Transverse colon (tissue), 4 donors: ENCODE measurements around the gene TMEM38A. TPM values are rescaled to one million over a fixed set of nuclear protein-coding genes. Genes with fewer than 3 reads are reported as not detected.
"Not testable (repeated sequence)": the region's sequence is repeated elsewhere in the genome, so short reads cannot be mapped to it uniquely, and the experiment has no call there.

Experiments
- DNase-seq: peaks from one replicate; pipeline ENCODE4 v3.0.0-alpha.2; 2019
- H3K27ac ChIP-seq, 4 donors: fragments of 200-600 bp; sonication (generic); 2 replicates each; pipeline ENCODE4 v1.5.1; 2016 to 2018; ENCODE audit warnings: inconsistent platforms in 4 of 4
- H3K27me3 ChIP-seq: fragments of 200-600 bp; sonication (generic); 2 replicates; pipeline ENCODE4 v1.5.1; 2017; ENCODE audit warnings: inconsistent platforms
- H3K36me3 ChIP-seq, 4 donors: fragments of 200-600 bp; sonication (generic); 2 replicates each; pipeline ENCODE4 v1.5.1; 2017 to 2019; ENCODE audit warnings: inconsistent platforms in 4 of 4
- H3K4me1 ChIP-seq, 4 donors: fragments of 200-600 bp; sonication (generic); 2 replicates each; pipeline ENCODE4 v1.5.1; 2017 to 2020; ENCODE audit warnings: inconsistent platforms in 4 of 4
- H3K4me3 ChIP-seq, 4 donors: fragments of 200-600 bp; sonication (generic); 1 replicate in 1 of 4; 2 replicates in 3 of 4; pipeline versions ENCODE4 v1.5.1 to v1.6.1; 2017 to 2019; ENCODE audit warnings: inconsistent platforms in 4 of 4
- H3K9me3 ChIP-seq, 2 donors: fragments of 200-600 bp; sonication (generic); 2 replicates each; pipeline ENCODE4 v1.5.1; 2017 to 2019; ENCODE audit warnings: inconsistent platforms in 2 of 2
- CTCF ChIP-seq, 5 experiments: fragments of 200-600 bp in 3 of 5; fragments of 450-650 bp in 2 of 5; sonication (generic) in 3 of 5; IDR thresholded peaks; 1 replicate in 2 of 5; 2 replicates in 3 of 5; pipeline ENCODE4 v1.5.1; 2016 to 2017; ENCODE audit warnings: antibody characterized with exemption in 5 of 5, inconsistent platforms in 3 of 5, mild to moderate bottlenecking in 2 of 5, moderate library complexity in 1 of 5
- EP300 ChIP-seq: sonication (generic); formaldehyde crosslinking; IDR thresholded peaks from one replicate; pipeline ENCODE4 v1.6.1; 2017; ENCODE audit warnings: antibody characterized with exemption, low read depth
- POLR2A ChIP-seq: fragments of 450-650 bp; IDR thresholded peaks from one replicate; pipeline ENCODE4 v1.6.1; 2016; ENCODE audit warnings: antibody characterized with exemption, mild to moderate bottlenecking, moderate library complexity
- POLR2AphosphoS5 ChIP-seq, 3 donors: sonication (generic); formaldehyde crosslinking; IDR thresholded peaks; one replicate each; pipeline ENCODE4 v1.6.1; 2016; ENCODE audit warnings: antibody characterized with exemption in 3 of 3
- WGBS, 2 donors: methylation state at CpG; one replicate each; pipeline ENCODE4 v1.1.5; 2018; ENCODE audit warnings: low coverage in 1 of 2; 5-methylcytosine and 5-hydroxymethylcytosine counted together
- in situ Hi-C, 4 donors: fragments of 200-750 bp; cut with MboI; loops; one replicate each; pipeline versions ENCODE4 v1.15.0 to v1.15.1; 2017; ENCODE audit warnings: low sequenced_read_pairs in 3 of 4, low pct_ligation_motif_present in 1 of 4, low pct_unique_long_range_greater_than_20kb in 1 of 4
- intact Hi-C: fragments of 100-400 bp; cut with DNase I; formaldehyde crosslinking; loops from one replicate; pipeline ENCODE4 v1.15.1; 2023; ENCODE audit warnings: low total_unique reads
- total RNA-seq, 4 donors: library from RNA; depleted of rRNA; stranded (reverse); fragments of >200 nt; gene quantifications; one replicate each; pipeline ENCODE4 v1.1.0, GENCODE V29; 2016

Gene TMEM38A
- total RNA-seq, 4 donors from 2014 or later = 0.40 to 9.7 (median 5.1) TPM

- peaks cover 0 to 63% (median 26%) of the 10 kb centered on the region in 4 donors for H3K36me3 ChIP-seq
- intact Hi-C loops = no loop called here
- no peaks in the 10 kb centered on the region for H3K27me3 ChIP-seq
- H3K4me3 ChIP-seq = no peak overlapping the region
- no peaks in the 10 kb centered on the region for H3K4me1 ChIP-seq
- 68 to 74% methylated on average over 3 to 9 of the region's 9 CpGs for WGBS, 2 donors
- in situ Hi-C loops = no loop called here
- no peaks in the 10 kb centered on the region for H3K9me3 ChIP-seq
- H3K27ac ChIP-seq = no peak overlapping the region
- TF ChIP-seq CTCF (IDR thresholded peaks at IDR 0.05) (no peak), POLR2A (no peak), POLR2AphosphoS5 (IDR thresholded peaks at IDR 0.05) (no peak), EP300 (no peak)
- no peak for DNase-seq
Observed at GRCh38 chr19:16649734-16650133, 11.2 kb upstream of the TMEM38A start.

DNA sequence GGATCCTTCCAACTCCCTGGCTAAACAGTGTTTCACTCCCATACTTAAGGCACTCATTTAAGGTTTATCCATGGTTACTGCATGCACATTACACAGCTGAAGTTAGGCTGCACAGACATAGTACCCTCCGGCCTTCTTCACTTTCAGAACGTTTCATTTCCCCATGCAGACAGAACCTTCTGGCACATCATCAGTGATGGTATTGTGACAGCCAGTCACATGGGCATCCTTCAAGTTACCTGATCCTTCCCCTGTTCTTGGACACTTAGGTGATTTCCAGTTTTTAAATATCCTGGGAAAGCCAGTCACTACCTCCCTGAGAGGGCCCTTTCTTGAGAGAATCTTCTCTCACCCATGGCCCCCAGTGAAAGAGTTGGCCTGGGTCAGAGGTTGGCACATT lies 10.1 kb upstream of the TMEM38A start:
- in situ Hi-C loops = no loop called here
- no peak for TF ChIP-seq POLR2AphosphoS5 (IDR thresholded peaks at IDR 0.05)
- TF ChIP-seq CTCF (IDR thresholded peaks at IDR 0.05) = no peak
- no peak for TF ChIP-seq POLR2A
- no peak for TF ChIP-seq EP300
- Histone ChIP-seq H3K9me3 (no peaks in the 10 kb centered on the region), H3K27me3 (no peaks in the 10 kb centered on the region), H3K4me1 (no peaks in the 10 kb centered on the region), H3K27ac (no peak overlapping the region), H3K36me3 (peaks cover 0 to 52% (median 25%) of the 10 kb centered on the region in 4 donors), H3K4me3 (no peak overlapping the region)
- 75 to 92% methylated on average over 2 of the region's 2 CpGs for WGBS, 2 donors
- intact Hi-C loops = no loop called here
- no peak for DNase-seq

DNA sequence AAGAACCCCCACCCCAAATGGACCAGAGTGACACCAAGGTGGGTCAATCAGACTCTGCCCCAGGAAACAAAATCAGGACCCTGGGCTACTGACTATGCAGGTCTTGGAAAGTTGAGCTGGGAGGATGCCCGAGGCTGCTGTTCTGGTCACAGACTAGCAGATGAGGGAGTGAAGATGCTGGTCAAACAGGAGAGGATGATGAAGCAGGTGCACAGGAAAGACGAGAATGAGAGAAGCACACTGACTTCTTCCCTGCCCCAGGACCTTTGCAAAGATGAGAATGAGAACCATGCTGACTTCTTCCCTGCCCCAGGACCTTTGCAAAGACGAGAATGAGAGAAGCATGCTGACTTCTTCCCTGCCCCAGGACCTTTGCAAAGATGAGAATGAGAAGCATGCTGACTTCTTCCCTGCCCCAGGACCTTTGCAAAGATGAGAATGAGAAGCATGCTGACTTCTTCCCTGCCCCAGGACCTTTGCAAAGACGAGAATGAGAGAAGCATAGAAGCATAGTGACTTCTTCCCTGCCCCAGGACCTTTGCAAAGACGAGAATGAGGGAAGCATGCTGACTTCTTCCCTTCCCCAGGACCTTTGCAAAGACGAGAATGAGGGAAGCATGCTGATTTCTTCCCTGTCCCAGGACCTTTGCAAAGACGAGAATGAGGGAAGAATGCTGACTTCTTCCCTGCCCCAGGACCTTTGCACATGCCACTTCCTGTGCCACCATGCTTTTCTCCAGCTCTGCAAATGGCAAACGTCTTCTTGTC lies 9.3 kb upstream of the TMEM38A start:
- 91 to 100% methylated on average over 4 to 8 of the region's 8 CpGs for WGBS, 2 donors
- H3K9me3 ChIP-seq, in situ Hi-C loops, DNase-seq, H3K27ac ChIP-seq, H3K4me1 ChIP-seq, H3K27me3 ChIP-seq, intact Hi-C loops, H3K4me3 ChIP-seq: not testable (repeated sequence)
- H3K36me3 ChIP-seq = peaks cover 0 to 48% (median 23%) of the 10 kb centered on the region in 4 donors

- H3K4me3 ChIP-seq = no peak overlapping the region
- in situ Hi-C loops (no loop called here), intact Hi-C loops (no loop called here)
- no peaks in the 10 kb centered on the region for H3K9me3 ChIP-seq
- peaks cover 0 to 38% (median 18%) of the 10 kb centered on the region in 4 donors for H3K36me3 ChIP-seq
- H3K4me1 ChIP-seq = peaks cover 0 to 4% (median under 1%) of the 10 kb centered on the region in 4 donors
- no peak overlapping the region for H3K27ac ChIP-seq
- no peak for TF ChIP-seq POLR2AphosphoS5 (IDR thresholded peaks at IDR 0.05)
- no peaks in the 10 kb centered on the region for H3K27me3 ChIP-seq
- 76 to 100% methylated on average over 1 to 7 of the region's 7 CpGs for WGBS, 2 donors
- DNase-seq = no peak
Observed at GRCh38 chr19:16652854-16653253, 8.1 kb upstream of the TMEM38A start.

GRCh38 chr19:16654140-16654539 lies 6.8 kb upstream of the TMEM38A start:
- DNase-seq = no peak
- Histone ChIP-seq H3K36me3 (peaks cover 0 to 38% (median 18%) of the 10 kb centered on the region in 4 donors), H3K9me3 (no peaks in the 10 kb centered on the region), H3K27me3 (no peaks in the 10 kb centered on the region), H3K27ac (no peak overlapping the region), H3K4me3 (no peak overlapping the region), H3K4me1 (peaks cover 7 to 17% (median 12%) of the 10 kb centered on the region in 4 donors)
- in situ Hi-C loops (no loop called here), intact Hi-C loops (no loop called here)
- 73 to 92% methylated on average over 3 of the region's 3 CpGs for WGBS, 2 donors
- TF ChIP-seq CTCF (IDR thresholded peaks at IDR 0.05) (no peak), POLR2A (no peak), EP300 (no peak), POLR2AphosphoS5 (IDR thresholded peaks at IDR 0.05) (no peak)
